ENCODE measurements around the gene KIZ. TPM values are rescaled to one million over a fixed set of nuclear protein-coding genes. Genes with fewer than 3 reads are reported as not detected.

KIZ gene
- total RNA-seq, 2 experiments from 2014 or later = 11.3 to 13.0 TPM

- intact Hi-C loops (cut with micrococcal nuclease) = no loop called here
- H3K4me3 Mint-ChIP-seq = no peak overlapping the region
- H3K27ac Mint-ChIP-seq = no peak overlapping the region
- CTCF ChIA-PET = interaction anchor here (0.7 kb wide), 1 partner anchor 61 kb away, joined by 4 read pairs; no protein-coding TSS in a partner anchor
- no peaks in the 10 kb centered on the region for H3K36me3 Mint-ChIP-seq (ENCODE audit: low read depth)
- DNase-seq = no peak
- peaks cover 2% of the 10 kb centered on the region for H3K4me1 Mint-ChIP-seq (ENCODE audit: low read depth)
- H3K27me3 Mint-ChIP-seq (ENCODE audit: low read depth) = peaks cover 40% of the 10 kb centered on the region
- no peaks in the 10 kb centered on the region for H3K9me3 Mint-ChIP-seq
Measured at GRCh38 chr20:21110811-21111210, 15.1 kb upstream of the KIZ start.

- Mint-ChIP-seq H3K4me1 (ENCODE audit: low read depth) (no peaks in the 10 kb centered on the region), H3K4me3 (no peak overlapping the region), H3K27me3 (ENCODE audit: low read depth) (peaks cover 36% of the 10 kb centered on the region), H3K9me3 (no peaks in the 10 kb centered on the region), H3K27ac (no peak overlapping the region), H3K36me3 (ENCODE audit: low read depth) (no peaks in the 10 kb centered on the region)
- intact Hi-C loops (cut with micrococcal nuclease) = no loop called here
- no peak for DNase-seq
- CTCF ChIA-PET = no interaction called here
Measured at GRCh38 chr20:21111416-21111815, 14.5 kb upstream of the KIZ start.

GRCh38 chr20:21113697-21114096, 12.2 kb upstream of the KIZ start:
- H3K27me3 Mint-ChIP-seq (ENCODE audit: low read depth) = peaks cover 26% of the 10 kb centered on the region
- no peak overlapping the region for H3K27ac Mint-ChIP-seq
- H3K9me3 Mint-ChIP-seq = no peaks in the 10 kb centered on the region
- no peaks in the 10 kb centered on the region for H3K4me1 Mint-ChIP-seq (ENCODE audit: low read depth)
- no peak for DNase-seq
- no peak overlapping the region for H3K4me3 Mint-ChIP-seq
- H3K36me3 Mint-ChIP-seq (ENCODE audit: low read depth) = no peaks in the 10 kb centered on the region
- CTCF ChIA-PET = no interaction called here
- intact Hi-C loops (cut with micrococcal nuclease) = no loop called here

GRCh38 chr20:21114584-21114983, 11.3 kb upstream of the KIZ start:
- Mint-ChIP-seq H3K27ac (no peak overlapping the region), H3K27me3 (ENCODE audit: low read depth) (peaks cover 27% of the 10 kb centered on the region), H3K4me1 (ENCODE audit: low read depth) (no peaks in the 10 kb centered on the region), H3K36me3 (ENCODE audit: low read depth) (no peaks in the 10 kb centered on the region), H3K9me3 (no peaks in the 10 kb centered on the region), H3K4me3 (no peak overlapping the region)
- DNase-seq = no peak
- CTCF ChIA-PET = interaction anchor here (1.0 kb wide), 1 partner anchor 121 kb away, joined by 3 read pairs; no protein-coding TSS in a partner anchor
- intact Hi-C loops (cut with micrococcal nuclease) = no loop called here

GRCh38 chr20:21117521-21117920, 8.4 kb upstream of the KIZ start:
- H3K27ac Mint-ChIP-seq = no peak overlapping the region
- no peaks in the 10 kb centered on the region for H3K4me1 Mint-ChIP-seq (ENCODE audit: low read depth)
- intact Hi-C loops (cut with micrococcal nuclease) = no loop called here
- no peak for DNase-seq
- no peaks in the 10 kb centered on the region for H3K36me3 Mint-ChIP-seq (ENCODE audit: low read depth)
- CTCF ChIA-PET = no interaction called here
- peaks cover 22% of the 10 kb centered on the region for H3K27me3 Mint-ChIP-seq (ENCODE audit: low read depth)
- no peaks in the 10 kb centered on the region for H3K9me3 Mint-ChIP-seq
- H3K4me3 Mint-ChIP-seq = no peak overlapping the region

DNA sequence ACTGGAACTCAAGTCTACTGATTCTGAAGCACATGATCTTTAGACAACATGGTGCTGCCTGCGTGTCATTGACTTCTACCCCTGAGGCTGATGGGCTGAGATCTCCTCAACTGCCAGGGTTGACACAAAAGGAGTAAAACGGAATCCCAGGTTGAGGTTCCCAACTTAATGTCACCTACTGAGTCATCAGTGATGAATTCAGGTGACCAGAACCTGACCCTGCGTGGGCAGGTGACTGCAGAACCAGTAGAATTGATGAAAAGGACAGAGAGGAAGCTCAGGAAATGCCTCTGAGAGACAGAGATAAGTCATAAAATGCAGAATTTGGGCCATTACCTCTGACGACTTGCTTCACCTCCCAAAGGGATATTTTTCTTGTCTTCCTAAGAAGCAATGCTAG, 7.7 kb upstream of the KIZ start:
- CTCF ChIA-PET = no interaction called here
- no peak for DNase-seq
- H3K27me3 Mint-ChIP-seq (ENCODE audit: low read depth) = peaks cover 22% of the 10 kb centered on the region
- H3K4me3 Mint-ChIP-seq = no peak overlapping the region
- H3K27ac Mint-ChIP-seq = no peak overlapping the region
- intact Hi-C loops (cut with micrococcal nuclease) = no loop called here
- no peaks in the 10 kb centered on the region for H3K4me1 Mint-ChIP-seq (ENCODE audit: low read depth)
- no peaks in the 10 kb centered on the region for H3K9me3 Mint-ChIP-seq
- no peaks in the 10 kb centered on the region for H3K36me3 Mint-ChIP-seq (ENCODE audit: low read depth)

DNA sequence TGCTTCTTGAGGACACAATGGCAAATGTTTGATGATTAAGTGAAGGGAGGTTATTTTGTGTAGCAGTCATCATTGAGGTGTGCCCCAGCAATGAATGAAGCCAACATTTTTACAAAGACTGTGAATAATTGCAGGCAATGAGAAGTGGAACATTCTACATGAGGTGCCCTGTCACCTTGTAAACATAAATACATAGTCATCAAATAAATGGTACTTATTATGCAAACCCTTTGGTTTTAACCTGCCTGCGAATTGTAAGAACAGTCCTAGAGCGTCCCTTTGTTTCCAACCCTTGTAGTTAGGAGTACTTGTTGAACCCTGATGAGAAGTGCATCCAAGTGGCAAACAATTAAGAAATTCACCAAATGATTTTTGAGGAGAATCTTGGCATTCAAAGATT, 7.1 kb upstream of the KIZ start:
- no peak for DNase-seq
- CTCF ChIA-PET = no interaction called here
- Mint-ChIP-seq H3K9me3 (no peaks in the 10 kb centered on the region), H3K4me3 (no peak overlapping the region), H3K4me1 (ENCODE audit: low read depth) (no peaks in the 10 kb centered on the region), H3K27ac (no peak overlapping the region), H3K27me3 (ENCODE audit: low read depth) (peaks cover 22% of the 10 kb centered on the region), H3K36me3 (ENCODE audit: low read depth) (no peaks in the 10 kb centered on the region)
- intact Hi-C loops (cut with micrococcal nuclease) = no loop called here

GRCh38 chr20:21124190-21124589, 1.7 kb upstream of the KIZ start:
- no peak for DNase-seq
- Mint-ChIP-seq H3K9me3 (no peaks in the 10 kb centered on the region), H3K27ac (no peak overlapping the region), H3K4me3 (no peak overlapping the region), H3K36me3 (ENCODE audit: low read depth) (no peaks in the 10 kb centered on the region), H3K27me3 (ENCODE audit: low read depth) (peaks cover 3% of the 10 kb centered on the region), H3K4me1 (ENCODE audit: low read depth) (peaks cover 14% of the 10 kb centered on the region)
- CTCF ChIA-PET = no interaction called here
- intact Hi-C loops (cut with micrococcal nuclease) = loop anchor here (10.0 kb wide), 1 partner anchor 1069 kb away; the partner anchor contains the start of genes CFAP61 and CRNKL1

DNA sequence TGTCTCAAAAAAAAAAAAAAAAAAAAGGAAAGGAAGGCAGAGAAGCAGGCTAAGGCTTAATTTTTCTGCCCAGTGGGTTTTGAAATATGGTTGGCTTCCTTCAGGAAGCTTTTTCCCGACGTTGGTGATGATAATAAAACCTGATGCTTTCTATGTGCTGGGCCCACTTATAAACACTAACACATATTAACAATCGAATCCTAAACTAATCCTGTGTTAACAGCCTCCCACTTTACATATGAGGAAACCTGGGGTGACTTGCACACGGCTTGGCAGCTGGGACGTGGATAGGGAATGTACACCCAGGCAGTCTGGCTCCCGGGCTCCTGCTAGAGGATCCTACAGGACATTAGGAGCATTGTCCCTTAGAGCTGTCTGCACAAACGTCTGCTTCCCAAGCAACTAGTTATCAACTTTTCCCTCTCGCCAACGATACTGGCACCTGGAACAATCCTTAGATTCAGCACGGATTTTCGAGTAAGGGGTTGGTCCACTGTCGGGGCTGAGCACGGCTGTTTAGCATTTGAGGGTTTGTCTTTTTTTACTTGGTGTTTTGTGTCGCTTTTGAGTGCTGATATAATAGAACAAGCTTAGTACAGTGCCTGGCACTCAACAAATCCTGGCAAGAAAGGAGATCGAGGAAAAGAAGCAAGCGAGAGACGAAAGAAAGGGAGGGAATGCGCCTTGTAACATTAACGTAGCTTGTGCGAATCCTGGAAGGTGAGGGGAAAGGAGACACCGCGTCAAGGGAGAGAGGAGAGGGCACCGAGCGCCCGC, 622 bp upstream of the KIZ start:
- no peak for DNase-seq
- H3K4me3 Mint-ChIP-seq = peak overlapping the region; percentile 86
- H3K4me1 Mint-ChIP-seq (ENCODE audit: low read depth) = peaks cover 14% of the 10 kb centered on the region
- H3K9me3 Mint-ChIP-seq = no peaks in the 10 kb centered on the region
- intact Hi-C loops (cut with micrococcal nuclease) = loop anchor here (1.0 to 10.0 kb wide), 4 partner anchors 25 to 1108 kb away; partner anchors contain the start of genes CFAP61, CRNKL1, NAA20 and XRN2
- CTCF ChIA-PET = interaction anchor here (1.6 kb wide), 1 partner anchor 23 kb away, joined by 3 read pairs; no protein-coding TSS in a partner anchor
- no peak overlapping the region for H3K27ac Mint-ChIP-seq
- H3K36me3 Mint-ChIP-seq (ENCODE audit: low read depth) = no peaks in the 10 kb centered on the region
- H3K27me3 Mint-ChIP-seq (ENCODE audit: low read depth) = peaks cover 3% of the 10 kb centered on the region

DNA sequence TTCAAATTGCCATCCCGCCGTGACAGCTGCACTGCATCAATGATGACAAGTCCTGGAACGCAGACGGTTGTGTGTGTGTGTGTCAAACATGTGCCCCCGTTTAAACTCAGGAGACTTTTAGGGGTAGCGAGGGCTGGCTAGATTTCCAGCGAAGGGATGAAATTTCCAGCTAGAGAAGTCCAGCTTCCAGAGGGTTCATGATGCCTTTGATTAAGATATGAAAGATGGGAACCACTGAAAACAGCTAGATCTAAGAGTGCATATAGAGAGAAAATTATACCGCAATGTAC, 644 bp downstream of the KIZ start:
- Mint-ChIP-seq H3K27ac (peak overlapping the region; percentile 73), H3K9me3 (no peaks in the 10 kb centered on the region), H3K4me3 (peak overlapping the region; percentile 86), H3K36me3 (ENCODE audit: low read depth) (no peaks in the 10 kb centered on the region), H3K27me3 (ENCODE audit: low read depth) (no peaks in the 10 kb centered on the region), H3K4me1 (ENCODE audit: low read depth) (peaks cover 14% of the 10 kb centered on the region)
- no peak for DNase-seq
- intact Hi-C loops (cut with micrococcal nuclease) = loop anchor here (10.0 kb wide), 1 partner anchor 1072 kb away; the partner anchor contains the start of genes CFAP61 and CRNKL1
- CTCF ChIA-PET = interaction anchor here (0.7 to 1.6 kb wide), 2 partner anchors 14 to 24 kb away, joined by 3 read pairs; no protein-coding TSS in a partner anchor

GRCh38 chr20:21127201-21127981, 1.5 kb downstream of the KIZ start:
- no peaks in the 10 kb centered on the region for H3K9me3 Mint-ChIP-seq
- no peak for DNase-seq
- peaks cover 14% of the 10 kb centered on the region for H3K4me1 Mint-ChIP-seq (ENCODE audit: low read depth)
- intact Hi-C loops (cut with micrococcal nuclease) = loop anchor here (10.0 kb wide), 1 partner anchor 1073 kb away; the partner anchor contains the start of genes CFAP61 and CRNKL1
- H3K27ac Mint-ChIP-seq = no peak overlapping the region
- CTCF ChIA-PET = no interaction called here
- H3K27me3 Mint-ChIP-seq (ENCODE audit: low read depth) = no peaks in the 10 kb centered on the region
- H3K4me3 Mint-ChIP-seq = peak overlapping the region; percentile 86
- H3K36me3 Mint-ChIP-seq (ENCODE audit: low read depth) = no peaks in the 10 kb centered on the region

DNA sequence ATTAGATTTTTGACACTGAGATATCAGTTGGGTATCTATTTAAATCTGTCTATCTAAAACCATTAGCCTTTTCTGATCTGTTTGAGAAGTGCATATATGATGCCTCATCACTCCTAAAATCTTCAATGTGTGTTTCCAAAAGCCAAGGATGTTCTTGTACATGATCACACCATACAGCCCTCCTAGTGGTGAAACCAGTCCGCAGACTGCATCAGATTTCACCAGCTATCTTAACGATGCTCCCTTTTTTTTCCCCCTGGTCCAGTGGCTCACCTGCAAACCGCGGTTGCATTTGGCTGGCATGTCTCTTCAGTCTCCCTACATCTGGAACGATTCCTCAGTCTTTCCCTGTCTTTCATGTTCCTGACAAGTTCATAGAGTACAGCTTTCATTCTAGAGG, 4.0 kb downstream of the KIZ start:
- Mint-ChIP-seq H3K4me3 (no peak overlapping the region), H3K27ac (no peak overlapping the region), H3K9me3 (no peaks in the 10 kb centered on the region), H3K36me3 (ENCODE audit: low read depth) (peaks cover 3% of the 10 kb centered on the region), H3K4me1 (ENCODE audit: low read depth) (peaks cover 14% of the 10 kb centered on the region), H3K27me3 (ENCODE audit: low read depth) (no peaks in the 10 kb centered on the region)
- DNase-seq = no peak
- intact Hi-C loops (cut with micrococcal nuclease) = loop anchor here (10.0 kb wide), 1 partner anchor 1075 kb away; the partner anchor contains the start of genes CFAP61 and CRNKL1
- CTCF ChIA-PET = interaction anchor here (0.8 kb wide), 1 partner anchor 82 kb away, joined by 3 read pairs; no protein-coding TSS in a partner anchor

Measured in activated naive CD4-positive, alpha-beta T cell treated with anti-CD3 and anti-CD28 coated beads for 36 hours (primary cell).